ENCODE measurements around the gene NFKBIZ.

The NFKBIZ gene

DNA sequence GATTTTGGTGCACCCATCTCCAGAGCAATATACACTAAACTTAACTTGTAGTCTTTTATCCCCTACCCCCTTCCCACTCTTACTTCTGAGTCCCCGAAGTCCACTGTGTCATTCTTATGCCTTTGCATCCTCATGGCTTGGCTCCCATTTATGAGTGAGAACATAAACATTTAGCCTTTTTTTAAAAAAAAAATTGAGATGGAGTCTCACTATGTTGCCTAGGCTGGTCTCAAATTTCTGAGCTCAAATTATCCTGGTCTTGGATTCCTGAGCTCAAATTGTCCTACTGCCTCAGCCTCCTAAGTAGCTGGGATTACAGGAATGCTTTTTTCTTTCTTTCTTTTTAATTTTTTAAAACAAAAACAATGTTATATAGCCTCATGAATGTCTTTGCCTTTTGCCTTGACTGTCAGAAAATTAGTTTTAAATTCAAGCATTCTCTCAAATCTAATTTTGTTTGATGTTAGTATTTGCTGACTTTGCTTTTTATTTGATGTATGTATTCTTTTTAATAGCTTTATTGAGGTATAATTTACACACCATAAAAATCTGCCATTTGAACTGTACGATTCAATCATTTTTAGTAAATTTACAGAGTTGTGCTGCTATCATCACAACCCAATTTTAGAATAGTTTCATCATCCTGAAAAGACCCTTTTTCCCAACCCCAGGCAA is 46.9 kb downstream of the NFKBIZ start:
- H3K4me3 ChIP-seq (ENCODE audit: control insufficient read depth, low read depth, low read length): no peak overlapping the region
- DNase-seq (ENCODE audit: low read depth): no peak
- TF ChIP-seq, protein P1, sequence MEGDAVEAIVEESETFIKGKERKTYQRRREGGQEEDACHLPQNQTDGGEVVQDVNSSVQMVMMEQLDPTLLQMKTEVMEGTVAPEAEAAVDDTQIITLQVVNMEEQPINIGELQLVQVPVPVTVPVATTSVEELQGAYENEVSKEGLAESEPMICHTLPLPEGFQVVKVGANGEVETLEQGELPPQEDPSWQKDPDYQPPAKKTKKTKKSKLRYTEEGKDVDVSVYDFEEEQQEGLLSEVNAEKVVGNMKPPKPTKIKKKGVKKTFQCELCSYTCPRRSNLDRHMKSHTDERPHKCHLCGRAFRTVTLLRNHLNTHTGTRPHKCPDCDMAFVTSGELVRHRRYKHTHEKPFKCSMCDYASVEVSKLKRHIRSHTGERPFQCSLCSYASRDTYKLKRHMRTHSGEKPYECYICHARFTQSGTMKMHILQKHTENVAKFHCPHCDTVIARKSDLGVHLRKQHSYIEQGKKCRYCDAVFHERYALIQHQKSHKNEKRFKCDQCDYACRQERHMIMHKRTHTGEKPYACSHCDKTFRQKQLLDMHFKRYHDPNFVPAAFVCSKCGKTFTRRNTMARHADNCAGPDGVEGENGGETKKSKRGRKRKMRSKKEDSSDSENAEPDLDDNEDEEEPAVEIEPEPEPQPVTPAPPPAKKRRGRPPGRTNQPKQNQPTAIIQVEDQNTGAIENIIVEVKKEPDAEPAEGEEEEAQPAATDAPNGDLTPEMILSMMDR (conservative IDR thresholded peaks at IDR 0.05; ENCODE audit: control insufficient read depth, insufficient read depth, low read depth, low read length): no peak

DNA sequence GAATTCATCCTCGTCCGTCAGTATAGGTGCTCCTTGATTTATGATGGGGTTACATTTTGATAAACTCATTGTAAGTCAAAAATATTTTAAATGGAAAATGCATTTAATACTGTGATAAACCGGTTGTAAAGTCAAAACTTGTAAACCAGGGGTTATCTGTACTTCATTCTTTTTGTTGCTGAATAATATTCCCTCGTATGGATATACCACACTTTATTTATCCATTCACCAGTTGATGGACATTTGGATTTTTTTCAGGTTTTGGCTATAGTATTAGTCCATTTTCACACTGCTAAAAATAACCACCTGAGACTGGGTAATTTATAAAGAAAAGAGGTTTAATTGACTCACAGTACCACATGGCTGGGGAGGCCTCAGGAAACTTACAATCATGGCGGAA is 47.7 kb downstream of the NFKBIZ start:
- DNase-seq (ENCODE audit: low read depth): no peak
- TF ChIP-seq, protein P1 (conservative IDR thresholded peaks at IDR 0.05; ENCODE audit: control insufficient read depth, insufficient read depth, low read depth, low read length): no peak

GRCh38 chr3:101898039-101898438 is 48.7 kb downstream of the NFKBIZ start:
- TF ChIP-seq, protein P1 (conservative IDR thresholded peaks at IDR 0.05; ENCODE audit: control insufficient read depth, insufficient read depth, low read depth, low read length): no peak
- H3K4me3 ChIP-seq (ENCODE audit: control insufficient read depth, low read depth, low read length): no peak overlapping the region
- no peak for DNase-seq (ENCODE audit: low read depth)

More for the DNA sequence above, 47.7 kb downstream of the NFKBIZ start:
- no peak overlapping the region for H3K4me3 ChIP-seq (ENCODE audit: control insufficient read depth, low read depth, low read length)

GRCh38 chr3:101898752-101899169 is 49.4 kb downstream of the NFKBIZ start:
- TF ChIP-seq, protein P1 (conservative IDR thresholded peaks at IDR 0.05; ENCODE audit: control insufficient read depth, insufficient read depth, low read depth, low read length): no peak
- no peak for DNase-seq (ENCODE audit: low read depth)

GRCh38 chr3:101900316-101900715 is 51.0 kb downstream of the NFKBIZ start:
- TF ChIP-seq, protein P1 (conservative IDR thresholded peaks at IDR 0.05; ENCODE audit: control insufficient read depth, insufficient read depth, low read depth, low read length): no peak
- no peak for DNase-seq (ENCODE audit: low read depth)
- H3K4me3 ChIP-seq (ENCODE audit: control insufficient read depth, low read depth, low read length): no peak overlapping the region

More at GRCh38 chr3:101898752-101899169, 49.4 kb downstream of the NFKBIZ start:
- no peak overlapping the region for H3K4me3 ChIP-seq (ENCODE audit: control insufficient read depth, low read depth, low read length)

- TF ChIP-seq, protein P1 (conservative IDR thresholded peaks at IDR 0.05; ENCODE audit: control insufficient read depth, insufficient read depth, low read depth, low read length): no peak
- H3K4me3 ChIP-seq (ENCODE audit: control insufficient read depth, low read depth, low read length): no peak overlapping the region
- no peak for DNase-seq (ENCODE audit: low read depth)
Observed at GRCh38 chr3:101900736-101901135, 51.4 kb downstream of the NFKBIZ start.
